HUDEP-2 (cell line): ENCODE results near the gene KCNAB2.
"Not testable (repeated sequence)": the region's sequence is repeated elsewhere in the genome, so short reads cannot be mapped to it uniquely, and the experiment has no call there.

ENCODE experiments used
- DNase-seq, 76 experiments: peaks; one replicate each; lab custom pipeline; 2025; ENCODE audit not compliant: unreplicated experiment in 76 of 76; lab: John Stamatoyannopoulos, UW

Gene KCNAB2

DNA sequence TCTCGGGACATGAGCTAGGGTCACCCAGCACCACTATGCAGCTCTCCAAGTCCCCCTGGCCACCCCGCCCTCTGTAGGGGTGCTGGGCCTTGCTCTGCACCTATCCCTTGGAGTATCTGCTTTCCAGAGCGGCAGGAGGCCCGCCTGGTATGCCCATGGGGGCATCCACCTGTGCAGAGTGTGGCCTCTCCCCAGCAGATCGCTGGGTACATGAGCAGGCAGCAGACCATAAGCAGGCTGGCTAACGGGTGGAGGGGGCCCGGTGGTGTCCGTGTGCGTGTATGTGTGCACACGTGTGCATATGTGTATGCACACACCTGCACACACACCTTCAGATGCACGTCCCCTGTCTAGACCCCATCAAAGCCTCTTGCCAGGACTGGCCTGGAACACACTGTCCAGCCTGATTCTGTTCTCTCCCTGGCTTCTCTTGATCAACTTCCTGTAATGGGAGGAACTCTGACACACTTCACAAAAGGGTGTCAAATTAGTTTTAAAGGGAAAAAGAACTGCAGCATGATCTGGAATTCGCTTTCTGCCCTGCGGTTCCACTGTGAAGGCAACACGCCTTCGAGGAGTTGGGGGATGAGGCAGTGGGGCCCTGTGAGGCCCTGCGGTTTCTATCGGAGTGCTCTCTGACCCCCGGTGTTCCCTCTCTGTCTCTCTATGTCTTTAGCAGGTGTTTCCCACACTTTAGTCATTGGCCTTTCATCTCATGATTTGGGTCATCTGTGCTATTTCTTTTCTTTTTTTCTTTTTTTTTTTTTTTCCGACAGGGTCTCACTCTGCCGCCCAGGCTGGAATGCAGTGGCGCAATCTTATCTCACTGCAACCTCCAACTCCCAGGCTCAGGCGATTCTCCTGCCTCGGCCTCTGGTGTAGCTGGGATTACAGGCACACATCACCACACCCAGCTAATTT is 36.3 kb upstream of the KCNAB2 start:
- no peak for DNase-seq

GRCh38 chr1:6010554-6010953 is 35.1 kb upstream of the KCNAB2 start:
- no peak for DNase-seq

GRCh38 chr1:6011161-6011945 is 34.3 kb upstream of the KCNAB2 start:
- DNase-seq = no peak

GRCh38 chr1:6011946-6012258 is 33.8 kb upstream of the KCNAB2 start:
- DNase-seq = no peak

DNA sequence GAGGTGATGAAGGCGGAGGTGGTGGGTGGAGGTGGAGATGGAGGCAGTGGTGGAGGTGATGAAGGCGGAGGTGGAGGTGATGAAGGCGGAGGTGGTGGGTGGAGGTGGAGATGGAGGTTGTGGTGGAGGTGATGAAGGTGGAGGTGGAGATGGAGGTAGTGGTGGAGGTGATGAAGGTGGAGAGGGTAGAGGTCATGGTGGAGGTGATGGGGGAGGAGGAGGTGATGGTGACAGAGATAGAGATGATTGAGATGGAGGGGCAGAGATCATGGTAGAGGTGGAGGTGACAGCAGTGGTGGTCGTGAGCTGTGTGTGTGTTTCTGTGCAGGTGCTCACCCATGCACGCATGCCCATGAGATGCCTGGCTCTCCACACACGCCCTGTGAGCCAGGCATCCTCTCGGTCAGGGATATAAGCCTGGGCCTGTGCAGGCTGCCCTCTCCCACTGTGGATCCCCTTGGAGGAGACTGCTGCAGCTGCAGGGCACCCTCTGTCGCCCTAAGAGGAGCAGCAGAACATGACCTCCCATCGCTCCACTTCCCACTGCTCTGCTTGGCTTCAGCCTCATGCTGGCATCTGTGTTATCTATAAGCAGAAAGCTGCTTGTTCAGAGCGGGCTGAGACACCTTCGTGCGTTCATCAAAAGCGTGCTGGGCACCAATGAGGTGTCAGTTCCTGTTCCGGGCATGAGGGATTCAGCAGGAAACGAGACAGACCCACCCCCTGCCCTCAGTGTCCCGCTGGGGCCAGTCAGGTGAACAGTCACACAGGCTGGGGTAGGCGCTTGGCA is 33.0 kb upstream of the KCNAB2 start:
- no peak for DNase-seq

- DNase-seq = no peak
These were observed 32.2 kb upstream of the KCNAB2 start for GRCh38 chr1:6013491-6013890.

GRCh38 chr1:6014130-6014999 is 31.3 kb upstream of the KCNAB2 start:
- no peak for DNase-seq

DNA sequence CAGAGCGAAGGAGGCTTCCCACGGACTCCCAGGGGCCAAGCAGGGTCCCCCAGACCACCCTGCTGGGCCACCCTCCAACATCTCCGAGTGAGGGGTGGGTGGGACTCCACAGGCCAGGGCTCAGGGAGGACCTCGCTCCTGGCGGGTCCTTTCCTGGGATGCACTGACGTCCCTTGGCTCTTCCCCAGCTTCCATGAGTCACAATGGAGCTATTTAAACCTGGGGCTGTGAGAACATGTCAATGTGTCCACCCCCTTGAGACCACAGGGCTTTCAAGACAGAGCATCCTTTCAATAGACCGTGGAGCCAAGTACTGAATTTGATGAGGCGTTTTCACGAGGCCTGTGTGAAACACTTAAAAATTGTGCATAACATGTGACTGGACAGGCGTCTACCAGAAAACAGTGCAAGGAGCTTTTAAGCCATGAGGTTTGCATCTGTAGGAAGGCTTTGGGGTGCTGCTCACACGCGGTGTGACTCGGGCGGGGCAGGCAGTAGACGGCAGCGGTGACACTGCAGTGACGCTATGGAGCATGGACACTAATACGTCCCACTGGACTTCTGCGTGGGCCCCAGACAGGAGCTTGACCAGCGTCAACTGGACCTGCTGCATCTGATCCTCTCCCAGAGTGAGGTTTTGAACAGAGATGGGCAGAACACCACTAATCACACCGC is 29.4 kb upstream of the KCNAB2 start:
- no peak for DNase-seq

GRCh38 chr1:6017654-6018053 is 28.0 kb upstream of the KCNAB2 start:
- not testable (repeated sequence) for DNase-seq

DNA sequence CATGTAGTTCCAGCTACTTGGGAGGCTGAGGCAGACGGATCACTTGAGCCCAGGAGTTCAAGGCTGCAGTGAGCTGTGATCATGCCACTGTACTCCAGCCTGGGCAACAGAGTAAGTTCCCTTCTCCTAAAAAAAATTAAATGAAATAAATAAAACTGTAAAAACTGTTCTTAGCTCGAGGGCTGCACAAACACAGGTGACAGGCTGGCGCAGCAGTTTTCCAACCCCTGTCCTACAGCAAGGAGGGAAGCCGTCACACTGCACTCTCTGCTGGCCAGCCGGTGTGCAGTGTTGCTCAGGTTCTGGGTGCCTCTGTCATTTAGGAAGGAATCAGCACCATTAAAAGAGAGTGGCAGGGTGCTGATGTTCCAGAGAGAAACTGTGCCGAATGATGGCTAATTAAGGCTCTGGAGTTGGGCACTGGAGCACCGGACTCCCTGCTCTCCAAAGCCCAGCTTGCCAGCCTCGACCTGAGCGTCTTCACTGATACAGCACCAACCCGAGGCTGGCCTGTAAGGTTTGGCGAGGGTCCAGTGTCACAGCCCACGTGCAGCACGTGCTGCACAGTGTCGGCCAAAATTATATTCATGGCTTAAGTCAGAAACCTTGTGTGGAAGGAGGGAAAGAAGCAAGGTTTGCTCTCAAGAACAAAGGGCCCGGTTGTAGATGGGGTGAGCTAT is 26.4 kb upstream of the KCNAB2 start:
- peak in 5 of 76 experiments; percentile 9 to 38 (median 12) for DNase-seq

- no peak for DNase-seq
These were observed 23.5 kb upstream of the KCNAB2 start for GRCh38 chr1:6022193-6022592.

GRCh38 chr1:6023346-6023745 is 22.3 kb upstream of the KCNAB2 start:
- no peak for DNase-seq

GRCh38 chr1:6024376-6024775 is 21.3 kb upstream of the KCNAB2 start:
- DNase-seq = no peak

DNA sequence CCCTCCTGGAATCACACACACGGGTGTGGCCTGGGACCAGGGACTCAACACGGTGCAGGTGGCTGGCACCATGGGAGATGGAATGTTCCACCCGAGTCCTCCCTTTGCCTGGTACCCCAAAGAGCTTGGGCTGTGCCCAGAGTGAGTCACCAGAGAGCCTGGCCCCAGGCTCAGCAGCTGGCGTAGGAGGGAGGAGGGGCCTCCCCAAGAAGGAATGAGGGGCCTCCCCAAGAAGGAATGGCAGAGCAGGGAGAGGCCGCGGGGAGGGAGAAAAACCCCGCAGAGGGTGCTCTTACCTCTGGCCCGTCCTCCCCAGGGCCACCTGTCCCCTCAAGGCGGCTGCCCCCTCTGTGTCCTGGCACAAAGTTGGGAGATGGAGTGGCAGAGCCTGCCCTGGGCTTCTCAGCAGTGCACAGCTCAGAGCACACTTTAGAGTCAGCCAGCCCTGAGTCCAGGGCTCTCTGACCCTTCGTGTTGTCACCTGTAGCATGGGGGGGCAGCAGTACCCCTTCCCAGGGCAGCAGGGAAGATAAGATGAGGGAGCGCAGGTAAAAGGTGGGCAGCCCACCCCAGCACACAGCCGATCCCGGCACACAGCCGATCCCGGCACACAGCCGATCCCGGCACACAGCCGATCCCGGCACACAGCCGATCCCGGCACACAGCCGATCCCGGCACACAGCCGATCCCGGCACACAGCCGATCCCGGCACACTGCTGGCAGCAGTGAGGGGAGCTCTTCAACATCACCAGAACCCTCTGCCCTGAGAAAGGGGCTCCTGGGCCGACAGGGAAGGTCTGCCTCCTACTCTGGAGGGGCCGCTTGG is 20.2 kb upstream of the KCNAB2 start:
- DNase-seq = peak in 10 of 76 experiments; percentile 3 to 44 (median 14)

DNA sequence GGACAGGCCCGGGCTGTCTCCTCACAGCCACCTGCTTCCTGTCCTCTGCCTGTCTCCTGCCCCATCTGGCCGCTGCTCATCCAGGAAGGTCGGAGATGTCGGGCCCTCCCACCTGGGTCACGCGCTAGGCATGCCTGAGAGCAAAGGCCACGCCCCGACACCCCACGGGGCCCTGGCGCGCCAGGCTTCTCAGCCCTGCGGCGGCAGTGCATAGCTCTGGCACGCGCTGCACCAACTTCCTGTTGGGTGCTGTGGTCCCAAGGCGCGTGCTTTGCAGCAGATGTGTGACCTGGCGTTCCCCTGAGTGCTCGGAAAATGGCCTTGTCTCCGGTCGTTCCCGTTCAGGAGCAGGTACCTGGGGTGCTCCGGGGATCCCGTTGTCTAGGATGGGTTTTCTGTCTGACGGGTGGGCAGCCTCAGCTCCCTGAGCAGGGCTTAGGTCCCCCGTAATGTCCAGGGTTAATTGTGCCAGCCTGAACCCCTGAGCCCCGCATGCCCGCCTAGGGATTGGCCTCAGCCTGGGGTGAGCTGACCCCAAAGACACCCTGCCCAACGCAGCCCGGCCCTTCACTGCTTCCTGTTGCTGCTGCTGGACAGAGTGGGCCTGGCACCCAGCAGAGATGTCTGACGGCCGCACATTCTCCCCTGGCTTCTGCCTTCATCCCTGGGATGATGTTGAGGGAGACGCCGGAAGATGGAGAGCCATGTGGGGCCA is 19.4 kb upstream of the KCNAB2 start:
- DNase-seq = peak in 74 of 76 experiments; percentile 17 to 90 (median 73)

- no peak for DNase-seq
These were observed 18.1 kb upstream of the KCNAB2 start for GRCh38 chr1:6027591-6027990.

- DNase-seq = no peak
These were observed 17.4 kb upstream of the KCNAB2 start for GRCh38 chr1:6028042-6028850.
